Neural progenitor cell (in vitro differentiated cells): ENCODE results near the gene MMP20. TPM values are rescaled to one million over a fixed set of nuclear protein-coding genes. Genes with fewer than 3 reads are reported as not detected.

ENCODE experiments used
- DNase-seq: peaks from one replicate; pipeline ENCODE4 v3.0.0-alpha.2; 2016; ENCODE audit warnings: low spot score
- H2AFZ ChIP-seq: fragments of 200-600 bp; sonication (generic); replicated peaks from 2 replicates; pipeline ENCODE4 v1.6.1; 2016; ENCODE audit warnings: antibody characterized with exemption
- H3F3A ChIP-seq: fragments of 200-600 bp; sonication (generic); 2 replicates; pipeline ENCODE4 v1.6.1; 2016; ENCODE audit warnings: antibody characterized with exemption, low read depth
- H3K27ac ChIP-seq: fragments of 200-600 bp; sonication (generic); 2 replicates; pipeline ENCODE4 v1.5.1; 2016; ENCODE audit warnings: mild to moderate bottlenecking
- H3K27me3 ChIP-seq: fragments of 200-600 bp; sonication (generic); 2 replicates; pipeline ENCODE4 v1.6.1; 2016; ENCODE audit warnings: mild to moderate bottlenecking, moderate library complexity
- H3K36me3 ChIP-seq: fragments of 200-600 bp; sonication (generic); 2 replicates; pipeline ENCODE4 v1.5.1; 2016
- H3K4me1 ChIP-seq: fragments of 200-600 bp; sonication (generic); 2 replicates; pipeline ENCODE4 v1.6.1; 2016; ENCODE audit warnings: mixed run types
- H3K4me2 ChIP-seq: fragments of 200-600 bp; sonication (generic); 2 replicates; pipeline ENCODE4 v1.6.1; 2016
- H3K4me3 ChIP-seq: fragments of 200-600 bp; sonication (generic); 2 replicates; pipeline ENCODE4 v1.5.1; 2016
- H3K79me2 ChIP-seq: fragments of 200-600 bp; sonication (generic); 2 replicates; pipeline ENCODE4 v1.6.1; 2016; ENCODE audit warnings: low read depth
- H3K9ac ChIP-seq: fragments of 200-600 bp; sonication (generic); 2 replicates; pipeline ENCODE4 v1.6.1; 2016
- H3K9me3 ChIP-seq: fragments of 200-600 bp; sonication (generic); 2 replicates; pipeline ENCODE4 v1.5.1; 2016; ENCODE audit warnings: low read depth
- H4K20me1 ChIP-seq: fragments of 200-600 bp; sonication (generic); 2 replicates; pipeline ENCODE4 v1.6.1; 2016; ENCODE audit warnings: low read depth
- H3K27ac Mint-ChIP-seq: 3 replicates; pipeline ENCODE4 v1.8.0; 2021; ENCODE audit warnings: mixed read lengths
- H3K27me3 Mint-ChIP-seq: 2 replicates; pipeline ENCODE4 v1.8.0; 2022; ENCODE audit warnings: low read depth, mild to moderate bottlenecking, inconsistent platforms, moderate library complexity, mixed read lengths; ENCODE audit not compliant: insufficient read depth
- H3K36me3 Mint-ChIP-seq: 3 replicates; pipeline ENCODE4 v1.8.0; 2021; ENCODE audit warnings: mixed read lengths
- H3K4me1 Mint-ChIP-seq: 3 replicates; pipeline ENCODE4 v1.8.0; 2021; ENCODE audit warnings: mixed read lengths
- H3K4me3 Mint-ChIP-seq: 3 replicates; pipeline ENCODE4 v1.8.0; 2021; ENCODE audit warnings: mild to moderate bottlenecking, moderate library complexity, mixed read lengths
- H3K9me3 Mint-ChIP-seq: 3 replicates; pipeline ENCODE4 v1.8.0; 2020; ENCODE audit warnings: mixed read lengths
- EZH2 ChIP-seq: fragments of 200-600 bp; sonication (generic); IDR thresholded peaks from 2 replicates; pipeline ENCODE4 v1.6.1; 2017; ENCODE audit warnings: antibody characterized with exemption, mild to moderate bottlenecking, moderate library complexity
- EZH2phosphoT487 ChIP-seq: fragments of 200-600 bp; sonication (generic); IDR thresholded peaks from 2 replicates; pipeline ENCODE4 v1.6.1; 2017; ENCODE audit warnings: antibody characterized with exemption
- total RNA-seq: library from RNA; depleted of rRNA; stranded (reverse); fragments of >200 nt; gene quantifications from 2 replicates; pipeline ENCODE4 v1.2.3, GENCODE V29; 2015; ENCODE audit warnings: low replicate concordance
- TF ChIP-seq, protein P1 (sequence below): fragments of 200-600 bp; sonication (generic); IDR thresholded peaks from 2 replicates; pipeline ENCODE4 v1.5.1; 2017; ENCODE audit warnings: antibody characterized with exemption, mild to moderate bottlenecking

Gene MMP20
- total RNA-seq, 1 donor from 2014 or later, result not detected

DNA sequence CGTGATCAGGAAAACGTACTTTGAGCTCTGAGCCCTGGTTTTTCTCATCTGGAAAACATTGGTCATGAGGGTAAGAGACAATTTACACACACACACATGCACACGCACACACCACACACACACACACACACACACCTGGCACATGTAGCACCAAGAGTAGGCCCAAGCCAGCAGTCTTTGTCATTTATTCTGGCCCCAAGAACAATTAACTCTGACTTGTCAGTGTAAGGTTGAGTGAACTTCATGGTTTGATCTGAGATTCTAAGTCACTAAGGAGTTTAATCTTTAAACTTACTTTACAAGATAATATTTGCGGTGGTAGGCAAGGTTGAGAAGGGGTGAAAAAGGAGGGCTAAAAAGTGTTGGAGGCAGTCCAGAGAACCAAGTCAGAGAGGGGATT lies 44.1 kb downstream of the MMP20 start:
- no peaks in the 10 kb centered on the region for H3K9me3 ChIP-seq
- Mint-ChIP-seq H3K27me3 (no peaks in the 10 kb centered on the region), H3K36me3 (no peaks in the 10 kb centered on the region), H3K27ac (no peak overlapping the region), H3K4me3 (no peak overlapping the region), H3K9me3 (no peaks in the 10 kb centered on the region), H3K4me1 (no peaks in the 10 kb centered on the region)
- H3K36me3 ChIP-seq, result no peaks in the 10 kb centered on the region
- H3K79me2 ChIP-seq, result no peaks in the 10 kb centered on the region
- H3K4me2 ChIP-seq, result no peak overlapping the region
- TF ChIP-seq EZH2phosphoT487, result no peak
- TF ChIP-seq, protein P1, sequence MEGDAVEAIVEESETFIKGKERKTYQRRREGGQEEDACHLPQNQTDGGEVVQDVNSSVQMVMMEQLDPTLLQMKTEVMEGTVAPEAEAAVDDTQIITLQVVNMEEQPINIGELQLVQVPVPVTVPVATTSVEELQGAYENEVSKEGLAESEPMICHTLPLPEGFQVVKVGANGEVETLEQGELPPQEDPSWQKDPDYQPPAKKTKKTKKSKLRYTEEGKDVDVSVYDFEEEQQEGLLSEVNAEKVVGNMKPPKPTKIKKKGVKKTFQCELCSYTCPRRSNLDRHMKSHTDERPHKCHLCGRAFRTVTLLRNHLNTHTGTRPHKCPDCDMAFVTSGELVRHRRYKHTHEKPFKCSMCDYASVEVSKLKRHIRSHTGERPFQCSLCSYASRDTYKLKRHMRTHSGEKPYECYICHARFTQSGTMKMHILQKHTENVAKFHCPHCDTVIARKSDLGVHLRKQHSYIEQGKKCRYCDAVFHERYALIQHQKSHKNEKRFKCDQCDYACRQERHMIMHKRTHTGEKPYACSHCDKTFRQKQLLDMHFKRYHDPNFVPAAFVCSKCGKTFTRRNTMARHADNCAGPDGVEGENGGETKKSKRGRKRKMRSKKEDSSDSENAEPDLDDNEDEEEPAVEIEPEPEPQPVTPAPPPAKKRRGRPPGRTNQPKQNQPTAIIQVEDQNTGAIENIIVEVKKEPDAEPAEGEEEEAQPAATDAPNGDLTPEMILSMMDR, result no peak
- no peak for TF ChIP-seq EZH2
- H3K27ac ChIP-seq, result no peak overlapping the region
- no peaks in the 10 kb centered on the region for H4K20me1 ChIP-seq
- no peak overlapping the region for H3K4me3 ChIP-seq
- no peak overlapping the region for H3K9ac ChIP-seq
- no peak for DNase-seq
- H3K27me3 ChIP-seq, result no peaks in the 10 kb centered on the region
- H2AFZ ChIP-seq, result no peak overlapping the region
- no peaks in the 10 kb centered on the region for H3K4me1 ChIP-seq
- no peaks in the 10 kb centered on the region for H3F3A ChIP-seq

DNA sequence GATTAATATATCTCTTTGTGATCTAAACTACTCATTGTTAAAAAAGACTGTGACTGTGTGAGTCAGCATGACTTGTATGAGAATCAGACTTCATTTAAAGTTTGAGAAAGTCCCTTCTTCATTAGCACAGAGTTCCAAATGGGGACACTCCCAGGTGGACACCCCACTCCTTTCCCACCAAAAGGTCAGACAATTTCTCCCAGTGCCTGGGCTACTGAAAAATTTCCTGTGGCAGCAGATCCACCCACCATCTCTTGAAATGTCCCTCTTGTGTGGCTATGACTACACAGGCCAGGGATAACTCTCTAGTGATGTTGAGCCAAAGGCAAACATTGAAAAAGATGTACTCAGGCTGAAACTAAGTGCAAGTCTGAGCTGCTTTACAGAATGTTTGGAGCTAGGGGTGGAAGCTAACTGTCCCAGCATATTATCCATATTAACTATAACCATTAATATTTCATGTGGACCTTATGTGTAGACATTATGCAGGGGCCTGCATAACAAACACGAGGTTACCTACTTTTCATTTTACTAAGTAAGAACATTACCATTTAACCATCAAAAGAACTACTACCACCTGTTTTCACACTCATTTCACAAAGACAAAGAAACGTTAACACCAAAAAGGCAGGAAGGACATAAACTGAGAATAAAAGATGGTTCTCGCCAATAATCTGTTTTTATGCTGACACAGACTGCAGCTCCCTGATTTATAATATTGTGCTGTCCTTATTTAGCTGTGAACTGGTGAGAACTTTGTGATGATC lies 44.8 kb downstream of the MMP20 start:
- Mint-ChIP-seq H3K36me3 (no peaks in the 10 kb centered on the region), H3K27ac (no peak overlapping the region), H3K9me3 (no peaks in the 10 kb centered on the region), H3K4me1 (no peaks in the 10 kb centered on the region), H3K4me3 (no peak overlapping the region), H3K27me3 (no peaks in the 10 kb centered on the region)
- Histone ChIP-seq H3F3A (no peaks in the 10 kb centered on the region), H2AFZ (no peak overlapping the region), H3K4me3 (no peak overlapping the region), H4K20me1 (no peaks in the 10 kb centered on the region), H3K9ac (no peak overlapping the region), H3K79me2 (no peaks in the 10 kb centered on the region), H3K27ac (no peak overlapping the region), H3K9me3 (no peaks in the 10 kb centered on the region), H3K27me3 (no peaks in the 10 kb centered on the region), H3K36me3 (no peaks in the 10 kb centered on the region), H3K4me2 (no peak overlapping the region), H3K4me1 (no peaks in the 10 kb centered on the region)
- TF ChIP-seq, protein P1, result no peak
- TF ChIP-seq EZH2 (no peak), EZH2phosphoT487 (no peak)
- no peak for DNase-seq

DNA sequence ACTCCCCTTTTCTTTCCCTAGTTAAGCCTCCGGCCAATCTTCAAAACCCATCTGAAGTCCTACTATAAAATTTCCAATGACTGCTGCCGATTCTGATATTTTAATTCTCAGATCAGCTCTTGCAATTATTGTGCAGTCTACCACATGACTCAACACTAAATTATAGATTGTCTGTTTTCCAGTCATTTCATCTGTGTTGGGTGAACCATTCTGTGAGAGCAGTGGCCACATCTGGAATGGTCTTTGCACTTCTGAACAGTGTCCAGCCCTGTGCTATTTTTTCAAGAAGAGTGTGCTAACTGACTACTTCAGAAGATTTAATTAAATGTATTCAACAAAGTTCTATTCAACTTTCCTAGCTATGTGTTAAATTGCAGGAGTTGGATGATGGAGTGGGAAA lies 47.4 kb downstream of the MMP20 start:
- no peak overlapping the region for H2AFZ ChIP-seq
- H3K36me3 ChIP-seq, result no peaks in the 10 kb centered on the region
- H3K27me3 ChIP-seq, result no peaks in the 10 kb centered on the region
- Mint-ChIP-seq H3K36me3 (no peaks in the 10 kb centered on the region), H3K4me3 (no peak overlapping the region), H3K27ac (no peak overlapping the region), H3K9me3 (no peaks in the 10 kb centered on the region), H3K4me1 (no peaks in the 10 kb centered on the region), H3K27me3 (no peaks in the 10 kb centered on the region)
- no peak overlapping the region for H3K9ac ChIP-seq
- no peaks in the 10 kb centered on the region for H3K79me2 ChIP-seq
- H3F3A ChIP-seq, result no peaks in the 10 kb centered on the region
- no peak for DNase-seq
- no peak overlapping the region for H3K4me2 ChIP-seq
- TF ChIP-seq, protein P1, result no peak
- TF ChIP-seq EZH2phosphoT487 (no peak), EZH2 (no peak)
- H3K4me3 ChIP-seq, result no peak overlapping the region
- no peak overlapping the region for H3K27ac ChIP-seq
- no peaks in the 10 kb centered on the region for H4K20me1 ChIP-seq
- H3K4me1 ChIP-seq, result no peaks in the 10 kb centered on the region
- no peaks in the 10 kb centered on the region for H3K9me3 ChIP-seq
